Neuronal stem cell (in vitro differentiated cells): Measurements from ENCODE around the gene MAGIX.

ENCODE experiments used
- DNase-seq: peaks from one replicate; pipeline ENCODE4 v3.0.0-alpha.2; 2013; ENCODE audit warnings: low spot score
- H2AFZ ChIP-seq: one replicate; pipeline ENCODE4 v1.6.1; 2013; ENCODE audit warnings: mild to moderate bottlenecking, low read length, inconsistent platforms
- H2AK5ac ChIP-seq: 2 replicates; pipeline ENCODE4 v1.6.1; 2013; ENCODE audit warnings: low read depth, mild to moderate bottlenecking, inconsistent platforms, low read length, moderate library complexity, mixed read lengths
- H2BK120ac ChIP-seq: 2 replicates; pipeline ENCODE4 v1.6.1; 2013; ENCODE audit warnings: low read depth, mild to moderate bottlenecking, inconsistent platforms, low read length, moderate library complexity, mixed read lengths
- H2BK12ac ChIP-seq: one replicate; pipeline ENCODE4 v1.6.1; 2013; ENCODE audit warnings: low read length, inconsistent platforms
- H2BK15ac ChIP-seq: 2 replicates; pipeline ENCODE4 v1.6.1; 2013; ENCODE audit warnings: mild to moderate bottlenecking, low read length, inconsistent platforms, mixed read lengths
- H2BK5ac ChIP-seq: one replicate; pipeline ENCODE4 v1.6.1; 2013; ENCODE audit warnings: inconsistent platforms, mild to moderate bottlenecking, low read length, moderate library complexity
- H3K14ac ChIP-seq: one replicate; pipeline ENCODE4 v1.6.1; 2013; ENCODE audit warnings: low read length, inconsistent platforms
- H3K18ac ChIP-seq: 2 replicates; pipeline ENCODE4 v1.6.1; 2013; ENCODE audit warnings: low read length, inconsistent platforms
- H3K23ac ChIP-seq: 2 replicates; pipeline ENCODE4 v1.6.1; 2013; ENCODE audit warnings: low read depth, mild to moderate bottlenecking, mixed read lengths, low read length, inconsistent platforms; ENCODE audit not compliant: poor library complexity
- H3K27ac ChIP-seq: replicated peaks from 3 replicates; pipeline ENCODE4 v1.5.1; 2013; ENCODE audit warnings: low read length, inconsistent platforms
- H3K27me3 ChIP-seq, 3 experiments: 2 replicates each; pipeline ENCODE4 v1.6.1; 2013; ENCODE audit warnings: low read length in 3 of 3, mild to moderate bottlenecking in 2 of 3, inconsistent platforms in 1 of 3, low read depth in 1 of 3, mixed read lengths in 1 of 3, moderate library complexity in 1 of 3; ENCODE audit not compliant: control insufficient read depth in 3 of 3, insufficient read depth in 3 of 3
- H3K36me3 ChIP-seq, 2 donors: replicated peaks in 1 of 2; 2 replicates each; pipeline ENCODE4 v1.6.1; 2013; ENCODE audit warnings: low read length in 2 of 2; ENCODE audit not compliant: control insufficient read depth in 2 of 2, insufficient read depth in 2 of 2
- H3K4ac ChIP-seq: 2 replicates; pipeline ENCODE4 v1.6.1; 2013; ENCODE audit warnings: inconsistent platforms, mild to moderate bottlenecking, low read length, moderate library complexity
- H3K4me1 ChIP-seq, 2 donors: 1 replicate in 1 of 2; 2 replicates in 1 of 2; pipeline ENCODE4 v1.6.1; 2013; ENCODE audit warnings: low read length in 2 of 2, low read depth in 1 of 2; ENCODE audit not compliant: control insufficient read depth in 2 of 2, insufficient read depth in 1 of 2
- H3K4me2 ChIP-seq: one replicate; pipeline ENCODE4 v1.6.1; 2013; ENCODE audit warnings: mild to moderate bottlenecking, low read length, inconsistent platforms; ENCODE audit not compliant: insufficient read depth, poor library complexity, severe bottlenecking
- H3K4me3 ChIP-seq, 2 donors: 2 replicates each; pipeline ENCODE4 v1.5.1; 2013; ENCODE audit warnings: low read length in 2 of 2, mild to moderate bottlenecking in 2 of 2, inconsistent platforms in 1 of 2, moderate library complexity in 1 of 2
- H3K79me1 ChIP-seq: one replicate; pipeline ENCODE4 v1.6.1; 2013; ENCODE audit warnings: low read depth, mild to moderate bottlenecking, inconsistent platforms, low read length, moderate library complexity
- H3K9ac ChIP-seq: one replicate; pipeline ENCODE4 v1.6.1; 2013; ENCODE audit warnings: mild to moderate bottlenecking, low read depth, low read length, inconsistent platforms; ENCODE audit not compliant: poor library complexity
- H3K9me3 ChIP-seq, 2 donors: replicated peaks in 1 of 2; 2 replicates each; pipeline versions ENCODE3 to v1.6.1; 2013; ENCODE audit warnings: low read length in 2 of 2, mild to moderate bottlenecking in 2 of 2, inconsistent platforms in 1 of 2, low read depth in 1 of 2, mixed read lengths in 1 of 2, moderate library complexity in 1 of 2; ENCODE audit not compliant: control insufficient read depth in 2 of 2, insufficient read depth in 1 of 2
- H4K8ac ChIP-seq: one replicate; pipeline ENCODE4 v1.6.1; 2013; ENCODE audit warnings: low read depth, mild to moderate bottlenecking, inconsistent platforms, low read length, moderate library complexity
- H4K91ac ChIP-seq: one replicate; pipeline ENCODE4 v1.6.1; 2013; ENCODE audit warnings: low read length, low read depth, mild to moderate bottlenecking, inconsistent platforms; ENCODE audit not compliant: poor library complexity
- WGBS, 2 donors: extraction: QIAGEN DNeasy Blood & Tissue Kit; methylation state at CpG; one replicate each; pipeline ENCODE4 v1.1.7; 2013; ENCODE audit warnings: missing lambda C conversion rate in 2 of 2, mixed read lengths in 1 of 2; ENCODE audit not compliant: insufficient read length in 2 of 2, insufficient replicate concordance in 1 of 2; ENCODE audit errors: extremely low coverage in 2 of 2; 5-methylcytosine and 5-hydroxymethylcytosine counted together

The MAGIX gene

DNA sequence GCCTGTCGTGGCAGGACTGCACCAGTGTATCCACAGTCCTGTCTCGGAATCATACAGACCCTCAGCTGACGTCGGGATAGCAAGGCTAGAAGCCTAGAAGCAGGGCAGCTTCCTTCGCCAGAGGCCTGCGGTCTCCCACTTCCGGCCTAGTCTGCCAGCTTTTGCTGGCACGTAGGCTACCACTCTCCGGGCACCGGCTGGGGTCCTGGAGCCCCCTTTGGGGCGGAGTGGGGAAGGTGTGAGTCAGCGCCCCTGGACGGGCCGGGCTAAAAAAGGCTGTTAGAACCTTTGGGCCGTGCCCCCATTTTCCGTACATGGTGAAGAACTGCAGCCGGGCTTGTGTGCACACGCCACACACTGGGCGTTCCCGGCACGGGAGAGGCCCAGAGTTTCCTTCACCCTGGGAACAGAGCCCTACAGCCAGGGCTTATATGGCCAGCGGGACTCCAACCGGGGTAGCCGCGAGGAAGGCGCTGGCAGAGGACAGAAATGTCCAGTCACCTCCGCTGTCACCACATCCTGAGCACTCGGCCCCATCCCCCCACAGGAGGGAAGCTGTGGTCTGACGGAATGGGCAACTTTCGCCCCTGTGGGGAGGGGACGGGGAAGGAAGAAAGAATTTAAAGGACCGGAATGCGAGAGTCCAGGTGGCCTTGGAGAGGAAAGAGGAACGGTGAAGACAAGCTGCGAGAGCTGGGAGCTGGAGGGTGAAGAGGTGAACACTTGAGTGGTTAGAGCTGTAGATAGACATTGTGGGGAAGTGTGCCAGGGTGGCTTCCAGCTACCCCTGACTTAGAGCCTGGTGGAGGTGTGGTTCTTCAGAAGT, 4.6 kb downstream of the MAGIX start:
- no CpG with 5 or more reads among the region's 35 CpGs for WGBS, 2 donors
- Histone ChIP-seq H2BK12ac (no peak overlapping the region), H3K4me3 (peak overlapping the region in 1 of 2 donors; percentile 46), H2AFZ (peak overlapping the region; percentile 77), H3K27ac (no peak overlapping the region), H2BK120ac (no peak overlapping the region), H3K14ac (no peak overlapping the region), H2BK5ac (no peak overlapping the region), H3K36me3 (no peaks in the 10 kb centered on the region), H2BK15ac (no peak overlapping the region), H3K23ac (no peak overlapping the region), H3K18ac (peak overlapping the region; percentile 59), H3K9ac (no peak overlapping the region), H3K27me3 (peaks cover 3 to 16% (median 14%) of the 10 kb centered on the region in 3 experiments), H3K79me1 (peaks cover 2% of the 10 kb centered on the region), H4K91ac (no peak overlapping the region), H3K4ac (no peak overlapping the region), H3K4me2 (peak overlapping the region; percentile 37), H4K8ac (no peak overlapping the region), H3K9me3 (no peaks in the 10 kb centered on the region), H2AK5ac (no peak overlapping the region), H3K4me1 (peaks cover 0 to 11% of the 10 kb centered on the region in 2 donors)
- no peak for DNase-seq

DNA sequence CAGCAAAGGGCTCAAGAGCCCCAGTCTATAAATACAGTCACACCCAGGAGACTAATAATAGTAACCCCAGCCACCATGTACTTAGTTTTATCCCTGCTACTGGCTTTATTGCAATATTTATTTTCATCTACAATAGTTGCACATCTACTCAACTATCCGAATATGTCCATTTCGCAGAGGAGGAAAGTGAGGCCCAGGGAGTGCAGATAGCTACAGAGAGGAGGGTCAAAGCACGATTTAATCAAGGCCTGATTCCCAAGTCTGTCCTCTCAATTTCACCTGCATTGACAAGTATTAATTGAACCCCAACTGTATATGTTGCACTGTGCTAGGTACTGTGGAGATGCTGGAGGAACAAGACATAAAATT, 5.2 kb downstream of the MAGIX start:
- Histone ChIP-seq H4K91ac (no peak overlapping the region), H3K9me3 (no peaks in the 10 kb centered on the region), H3K27ac (no peak overlapping the region), H2AFZ (no peak overlapping the region), H3K4me1 (peaks cover 0 to 11% of the 10 kb centered on the region in 2 donors), H2AK5ac (no peak overlapping the region), H3K36me3 (no peaks in the 10 kb centered on the region), H3K27me3 (peaks cover 4 to 19% (median 16%) of the 10 kb centered on the region in 3 experiments), H3K23ac (no peak overlapping the region), H2BK5ac (no peak overlapping the region), H3K4me3 (no peak overlapping the region), H2BK12ac (no peak overlapping the region), H4K8ac (no peak overlapping the region), H2BK120ac (no peak overlapping the region), H3K4me2 (no peak overlapping the region), H3K18ac (no peak overlapping the region), H3K14ac (no peak overlapping the region), H3K9ac (no peak overlapping the region), H3K4ac (no peak overlapping the region), H2BK15ac (no peak overlapping the region), H3K79me1 (peaks cover 2% of the 10 kb centered on the region)
- no peak for DNase-seq
- no CpG with 5 or more reads among the region's 3 CpGs for WGBS, 2 donors

DNA sequence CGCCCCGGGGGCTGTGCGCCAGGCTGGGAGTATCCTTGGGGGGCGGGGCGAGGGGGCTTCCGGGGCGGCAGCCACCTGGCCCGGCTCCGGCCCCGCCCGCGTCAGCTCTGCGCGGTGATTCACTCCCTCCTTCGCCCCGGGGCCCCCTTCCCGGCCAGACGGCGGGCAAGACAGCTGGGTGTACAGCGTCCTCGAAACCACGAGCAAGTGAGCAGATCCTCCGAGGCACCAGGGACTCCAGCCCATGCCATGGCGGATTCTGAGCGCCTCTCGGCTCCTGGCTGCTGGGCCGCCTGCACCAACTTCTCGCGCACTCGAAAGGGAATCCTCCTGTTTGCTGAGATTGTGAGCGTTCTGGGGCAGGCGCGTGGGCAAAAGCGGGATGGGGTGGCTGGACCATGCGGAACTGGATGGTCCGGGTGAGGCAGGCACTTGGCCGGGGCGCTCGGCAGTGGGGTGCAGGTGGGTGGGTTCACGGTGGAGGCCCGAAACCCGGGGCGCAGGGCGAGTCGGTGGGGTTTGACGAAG, 9.3 kb downstream of the MAGIX start, which contains the start of gene PLP2:
Gene PLP2, plus strand, starts transcription at position 147 of the 528 bp plus-strand sequence. Its CDS starts 103 bp downstream, at position 250.
- no peak within 1 kb of the TSS for H4K91ac ChIP-seq
- no peak within 1 kb of the TSS for H3K23ac ChIP-seq
- no peak within 1 kb of the TSS for H3K4ac ChIP-seq
- no peak for DNase-seq
- no peaks in the 10 kb centered on the region for H3K79me1 ChIP-seq
- H3K4me1 ChIP-seq, result peaks cover 0 to 4% of the 10 kb centered on the region in 2 donors
- no peaks in the 10 kb centered on the region for H3K9me3 ChIP-seq
- no peak within 1 kb of the TSS for H3K27ac ChIP-seq
- H3K18ac ChIP-seq, result peak within 1 kb of the TSS; percentile 80
- no peak within 1 kb of the TSS for H2BK120ac ChIP-seq
- H3K14ac ChIP-seq, result no peak within 1 kb of the TSS
- peak within 1 kb of the TSS; percentile 87 for H2AFZ ChIP-seq
- H3K27me3 ChIP-seq, result peaks cover 4 to 38% (median 23%) of the 10 kb centered on the region in 3 experiments
- H2BK15ac ChIP-seq, result no peak within 1 kb of the TSS
- no peak within 1 kb of the TSS for H2BK5ac ChIP-seq
- H3K9ac ChIP-seq, result no peak within 1 kb of the TSS
- WGBS, 2 donors, result no CpG with 5 or more reads among the region's 46 CpGs
- no peak within 1 kb of the TSS for H2AK5ac ChIP-seq
- H3K4me3 ChIP-seq, result peak within 1 kb of the TSS; percentile 17 to 75
- no peaks in the 10 kb centered on the region for H3K36me3 ChIP-seq
- H2BK12ac ChIP-seq, result no peak within 1 kb of the TSS
- no peak within 1 kb of the TSS for H4K8ac ChIP-seq
- H3K4me2 ChIP-seq, result peak within 1 kb of the TSS; percentile 62

DNA sequence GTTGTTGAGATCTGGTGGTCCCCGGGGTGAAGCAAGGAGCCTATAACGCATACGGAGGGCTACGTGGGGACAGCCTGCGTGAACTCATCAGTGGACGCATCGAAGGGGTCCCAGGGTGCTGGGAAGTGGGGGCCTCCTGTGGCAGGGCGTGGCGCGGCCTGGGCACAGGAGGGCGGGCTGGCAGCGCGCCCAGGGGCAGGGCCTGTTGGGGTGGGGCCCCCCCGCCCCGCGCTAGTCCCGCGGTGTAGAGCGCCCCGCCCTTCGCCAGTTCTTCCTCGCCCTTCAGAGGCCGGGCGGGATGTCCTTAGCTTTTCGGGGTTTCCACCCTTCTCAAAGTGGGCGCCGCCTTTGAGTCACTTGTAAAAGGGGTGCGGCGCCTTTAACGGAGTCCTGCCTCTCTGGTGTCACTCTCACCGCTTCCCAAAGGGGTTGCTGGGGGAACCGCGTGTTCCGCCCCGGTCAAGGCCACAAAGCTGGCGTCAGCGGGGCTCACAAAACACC, 9.8 kb downstream of the MAGIX start:
- Histone ChIP-seq H3K4me2 (peak overlapping the region; percentile 62), H3K27ac (no peak overlapping the region), H3K18ac (peak overlapping the region; percentile 80), H3K9me3 (no peaks in the 10 kb centered on the region), H4K91ac (no peak overlapping the region), H2BK15ac (no peak overlapping the region), H3K9ac (no peak overlapping the region), H2BK120ac (no peak overlapping the region), H3K4me1 (peaks cover 0 to 2% of the 10 kb centered on the region in 2 donors), H4K8ac (no peak overlapping the region), H3K4ac (no peak overlapping the region), H2AFZ (peak overlapping the region; percentile 87), H3K23ac (no peak overlapping the region), H2AK5ac (no peak overlapping the region), H3K27me3 (peaks cover 4 to 38% (median 23%) of the 10 kb centered on the region in 3 experiments), H2BK12ac (no peak overlapping the region), H3K14ac (no peak overlapping the region), H3K36me3 (no peaks in the 10 kb centered on the region), H3K79me1 (no peaks in the 10 kb centered on the region), H3K4me3 (peak overlapping the region in 1 of 2 donors; percentile 75), H2BK5ac (no peak overlapping the region)
- no peak for DNase-seq
- WGBS, 2 donors, result no CpG with 5 or more reads among the region's 37 CpGs
